GM18519 (cell line): ENCODE data around the gene SBNO1.
"Not testable (repeated sequence)": the region's sequence is repeated elsewhere in the genome, so short reads cannot be mapped to it uniquely, and the experiment has no call there.

ENCODE experiments used
- ATAC-seq: cut with Tn5 transposase; IDR thresholded peaks from one replicate; pipeline ENCODE4 v1.9.1; 2021; ENCODE audit warnings: mild to moderate bottlenecking, moderate library complexity; ENCODE audit not compliant: unreplicated experiment, low FRiP score

Gene SBNO1

DNA sequence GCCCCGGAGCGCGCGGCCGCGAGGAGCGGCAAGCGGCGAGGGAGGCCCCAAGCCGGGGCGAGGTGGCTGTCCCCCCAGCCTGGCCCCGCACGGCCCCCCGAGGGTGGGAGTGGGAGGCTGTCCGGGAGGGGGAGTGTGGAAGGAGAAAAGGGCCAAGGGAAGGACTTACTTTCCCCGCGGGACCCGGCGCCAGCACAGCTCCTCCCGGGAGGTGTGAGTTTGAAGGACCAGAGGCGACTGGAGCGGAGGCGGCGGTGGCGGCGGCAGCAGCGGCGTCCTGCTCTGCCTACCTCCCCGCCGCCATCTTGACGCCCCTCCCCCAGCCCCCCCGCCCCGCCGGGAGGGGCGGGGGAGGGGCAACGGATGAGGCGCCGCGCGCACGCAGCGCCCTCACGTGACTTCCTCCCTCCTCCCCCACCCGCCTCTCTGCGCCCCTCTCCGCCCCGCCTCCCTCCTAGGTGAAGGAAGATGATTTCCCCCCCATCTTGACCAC lies at the start of gene SBNO1:
TSS of gene SBNO1 (minus strand) at position 316 of the 493 bp plus-strand sequence. CDS start 14,406 bp downstream, outside the sequence.
- ATAC-seq = no peak

DNA sequence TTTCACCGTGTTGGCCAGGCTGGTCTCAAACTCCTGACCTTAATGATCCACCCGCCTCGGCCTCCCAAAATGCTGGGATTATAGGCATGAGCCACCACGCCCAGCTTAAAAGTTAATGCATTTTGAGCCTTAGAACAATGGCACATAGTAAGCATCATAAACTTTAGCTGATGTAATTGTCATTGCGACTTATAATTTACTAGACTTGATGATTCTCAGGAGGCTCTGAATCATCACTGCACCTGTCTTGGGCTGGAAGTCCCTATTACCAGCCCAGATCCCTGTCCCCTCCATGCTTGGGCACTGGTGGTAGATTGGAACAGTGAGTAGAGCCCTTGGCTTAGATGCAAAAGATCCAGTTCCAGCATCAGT lies 45.4 kb upstream of the SBNO1 start:
- ATAC-seq = no peak

DNA sequence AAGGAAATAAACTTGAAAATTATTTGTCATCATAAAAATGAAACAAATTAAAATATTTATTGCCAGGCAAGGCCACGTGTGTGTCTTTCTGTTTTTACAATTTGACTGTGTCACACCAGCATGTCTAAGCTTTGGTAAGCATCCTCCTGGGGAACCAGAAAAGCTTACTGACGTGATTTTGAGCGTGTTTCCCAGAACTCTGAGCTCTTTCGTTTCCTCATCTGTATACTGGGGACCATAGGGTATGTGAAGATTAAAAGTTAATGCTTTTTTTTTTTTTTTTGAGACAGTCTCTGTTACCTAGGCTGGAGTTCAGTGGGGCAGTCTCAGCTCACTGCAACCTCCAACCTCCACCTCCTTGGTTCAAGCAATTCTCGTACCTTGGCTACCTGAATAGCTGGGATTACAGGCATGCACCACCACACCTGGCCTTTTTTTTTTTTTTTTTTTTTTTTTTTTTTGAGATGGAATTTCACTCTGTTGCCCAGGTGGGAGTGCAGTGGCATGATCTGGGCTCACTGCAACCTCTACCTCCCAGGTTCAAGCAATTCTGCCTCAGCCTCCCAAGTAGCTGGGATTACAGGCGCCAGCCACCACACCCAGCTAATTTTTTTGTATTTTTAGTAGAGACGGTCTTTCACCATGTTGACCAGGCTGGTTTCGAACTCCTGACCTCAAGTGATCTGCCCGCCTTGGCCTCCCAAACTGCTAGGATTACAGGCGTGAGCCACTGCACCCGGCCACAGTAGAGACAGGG lies 44.8 kb upstream of the SBNO1 start:
- not testable (repeated sequence) for ATAC-seq

DNA sequence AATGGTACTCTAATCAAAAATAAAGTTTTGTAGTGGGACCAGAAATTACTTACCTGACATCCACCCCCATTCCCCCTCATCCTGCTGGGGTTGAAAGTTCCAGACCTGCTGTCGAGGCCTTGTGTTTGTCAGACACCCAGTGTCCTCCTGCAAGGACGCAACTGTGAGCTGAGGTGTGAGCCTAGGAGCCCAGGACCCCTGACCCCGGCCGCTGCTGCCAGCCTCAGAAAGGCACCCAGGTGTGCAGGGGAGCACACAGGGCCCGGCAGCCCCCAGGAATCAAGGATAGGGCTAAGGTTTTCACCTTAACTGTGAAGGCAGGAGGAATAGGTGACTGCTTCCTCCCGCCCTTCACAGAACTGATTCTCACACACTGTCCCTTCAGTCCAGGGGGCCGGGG lies 44.0 kb upstream of the SBNO1 start:
- not testable (repeated sequence) for ATAC-seq

GRCh38 chr12:123407934-123408333 lies 43.3 kb upstream of the SBNO1 start:
- not testable (repeated sequence) for ATAC-seq

- ATAC-seq = not testable (repeated sequence)
These were observed 42.6 kb upstream of the SBNO1 start for GRCh38 chr12:123407269-123407668.

GRCh38 chr12:123404581-123404980 lies 39.9 kb upstream of the SBNO1 start:
- ATAC-seq = no peak

DNA sequence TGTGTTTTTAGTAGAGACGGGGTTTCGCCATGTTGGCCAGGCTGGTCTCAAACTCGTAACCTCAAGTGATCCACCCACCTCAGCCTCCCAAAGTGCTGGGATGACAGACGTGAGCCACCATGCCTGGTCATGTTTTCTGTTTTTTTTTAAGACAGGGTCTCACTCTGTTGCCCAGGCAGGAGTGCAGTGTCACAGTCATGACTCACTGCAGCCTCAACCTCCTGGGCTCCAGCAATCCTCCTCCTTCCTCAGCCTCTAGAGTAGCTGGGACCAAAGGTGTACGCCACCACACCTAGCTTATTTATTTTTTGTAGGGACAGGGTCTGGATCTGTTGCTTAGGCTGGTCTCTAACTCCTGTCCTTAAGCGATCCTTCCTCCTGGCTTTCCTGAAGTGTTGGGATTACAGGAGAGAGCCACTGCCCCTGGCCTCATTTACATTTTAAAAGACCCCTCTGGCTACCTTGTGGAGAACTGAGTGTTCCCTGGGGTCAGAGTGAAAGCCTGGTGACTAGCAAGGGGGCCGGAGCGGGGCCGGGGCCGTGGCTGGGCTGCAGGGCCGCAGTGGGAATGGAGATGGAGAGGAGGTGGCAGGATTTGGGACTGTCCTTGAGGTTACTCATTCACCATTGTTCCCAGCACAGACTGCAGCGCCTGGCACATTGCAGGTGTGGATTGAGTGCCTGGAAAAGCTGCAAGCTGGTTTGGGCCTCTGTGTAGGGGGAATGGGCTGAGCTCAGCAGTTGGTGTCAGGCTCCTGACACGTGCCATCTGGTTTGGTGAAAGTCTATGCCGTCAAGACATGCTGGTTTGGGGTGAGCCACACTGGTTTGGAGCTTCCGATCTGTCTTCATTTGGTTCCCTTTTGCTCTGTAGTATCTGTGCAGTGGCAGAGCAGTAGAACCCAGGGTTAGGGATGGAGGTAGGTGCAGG lies 37.4 kb upstream of the SBNO1 start:
- no peak for ATAC-seq

DNA sequence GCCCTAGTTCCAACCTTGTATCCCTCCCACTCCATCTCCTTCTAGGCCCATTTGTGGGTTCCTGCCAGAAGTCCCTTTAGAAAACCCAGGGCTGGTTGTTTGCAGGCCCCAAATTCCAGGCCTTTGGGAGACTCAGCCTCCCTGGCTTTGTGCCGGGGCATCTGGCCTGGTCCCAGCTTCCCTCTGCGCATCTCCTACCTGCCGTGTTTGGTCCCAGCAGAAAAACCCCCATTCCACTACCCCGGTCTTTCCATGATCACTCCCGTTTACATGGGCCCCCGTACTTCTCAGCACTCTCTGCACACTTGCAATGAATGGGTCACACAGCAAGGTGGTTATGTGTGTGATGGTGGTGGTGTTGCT lies 34.6 kb upstream of the SBNO1 start:
- ATAC-seq = no peak

DNA sequence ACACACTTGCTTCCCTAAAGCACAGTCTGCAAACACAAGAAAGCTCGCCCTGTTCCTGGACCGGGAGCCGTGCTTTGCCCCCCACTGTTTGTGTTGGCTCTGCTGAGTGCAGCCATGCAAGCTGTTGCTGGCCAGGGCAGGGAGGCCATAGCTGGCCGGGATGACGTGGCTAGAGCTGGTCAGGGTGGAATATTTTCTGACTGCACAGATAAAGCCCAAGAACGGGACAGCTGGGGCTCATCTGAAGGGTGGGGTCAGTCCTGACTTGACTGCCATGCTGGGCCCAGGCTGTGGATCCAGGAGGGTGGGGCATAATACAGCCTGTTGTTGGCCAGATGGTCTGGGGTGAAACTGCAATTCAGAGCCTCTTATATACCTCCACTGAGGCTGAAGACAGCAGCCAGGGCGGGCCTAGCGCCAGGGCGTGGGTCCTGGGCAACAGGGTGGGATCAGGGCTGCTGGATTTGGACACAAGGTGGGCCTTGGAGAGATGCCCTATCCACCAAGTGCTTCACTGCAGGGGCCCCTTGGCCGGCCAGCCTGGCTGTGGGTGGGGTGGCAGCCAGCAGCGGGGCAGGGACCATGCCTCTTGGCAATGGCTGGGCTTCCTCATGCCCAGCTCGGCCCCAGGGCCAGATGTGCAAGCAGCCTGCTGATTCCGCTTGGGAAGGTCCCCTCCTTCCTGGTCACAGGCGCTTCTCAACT lies 34.1 kb upstream of the SBNO1 start:
- no peak for ATAC-seq

GRCh38 chr12:123398177-123398549 lies 33.5 kb upstream of the SBNO1 start:
- no peak for ATAC-seq

DNA sequence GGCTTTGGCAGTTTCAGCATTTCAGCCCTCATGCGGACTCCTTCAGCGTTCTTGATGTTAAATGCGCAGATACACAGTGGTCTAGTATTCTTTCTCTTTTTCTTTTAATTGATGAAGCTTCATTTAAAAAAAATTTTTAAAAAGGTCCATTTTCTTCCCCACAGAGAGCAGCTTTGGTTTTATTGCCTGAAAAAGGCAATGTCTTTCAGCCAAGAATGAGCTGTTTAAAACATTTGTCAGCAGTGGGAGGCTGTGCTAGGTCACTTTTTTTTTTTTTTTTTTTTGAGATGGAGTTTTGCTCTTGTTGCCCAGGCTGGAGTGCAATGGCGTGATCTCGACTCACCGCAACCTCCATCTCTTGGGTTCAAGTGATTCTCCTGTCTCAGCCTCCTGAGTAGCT lies 32.8 kb upstream of the SBNO1 start:
- ATAC-seq = no peak

- no peak for ATAC-seq
These were observed 32.3 kb upstream of the SBNO1 start for GRCh38 chr12:123396954-123397353.

- ATAC-seq = no peak
These were observed 31.9 kb upstream of the SBNO1 start for GRCh38 chr12:123396543-123396942.

GRCh38 chr12:123395236-123395635 lies 30.6 kb upstream of the SBNO1 start:
- no peak for ATAC-seq

DNA sequence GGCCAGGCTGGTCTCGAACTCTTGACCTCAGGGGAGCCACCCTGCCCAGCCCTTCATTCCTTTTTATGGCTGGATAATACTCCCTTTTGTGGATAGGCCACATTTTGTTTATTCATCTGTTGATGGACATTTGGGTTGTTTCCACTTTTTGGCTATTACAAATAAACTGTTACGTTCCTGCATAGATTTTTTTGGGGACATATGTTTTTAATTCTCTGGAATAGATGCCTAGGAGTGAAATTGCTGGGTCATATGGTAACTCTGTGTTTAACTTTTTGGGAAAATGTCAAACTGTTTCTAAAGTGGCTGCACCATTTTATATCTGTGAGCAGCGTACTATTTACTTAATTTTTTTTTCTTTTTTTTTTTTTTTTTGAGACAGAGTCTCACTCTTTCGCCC lies 29.1 kb upstream of the SBNO1 start:
- no peak for ATAC-seq

DNA sequence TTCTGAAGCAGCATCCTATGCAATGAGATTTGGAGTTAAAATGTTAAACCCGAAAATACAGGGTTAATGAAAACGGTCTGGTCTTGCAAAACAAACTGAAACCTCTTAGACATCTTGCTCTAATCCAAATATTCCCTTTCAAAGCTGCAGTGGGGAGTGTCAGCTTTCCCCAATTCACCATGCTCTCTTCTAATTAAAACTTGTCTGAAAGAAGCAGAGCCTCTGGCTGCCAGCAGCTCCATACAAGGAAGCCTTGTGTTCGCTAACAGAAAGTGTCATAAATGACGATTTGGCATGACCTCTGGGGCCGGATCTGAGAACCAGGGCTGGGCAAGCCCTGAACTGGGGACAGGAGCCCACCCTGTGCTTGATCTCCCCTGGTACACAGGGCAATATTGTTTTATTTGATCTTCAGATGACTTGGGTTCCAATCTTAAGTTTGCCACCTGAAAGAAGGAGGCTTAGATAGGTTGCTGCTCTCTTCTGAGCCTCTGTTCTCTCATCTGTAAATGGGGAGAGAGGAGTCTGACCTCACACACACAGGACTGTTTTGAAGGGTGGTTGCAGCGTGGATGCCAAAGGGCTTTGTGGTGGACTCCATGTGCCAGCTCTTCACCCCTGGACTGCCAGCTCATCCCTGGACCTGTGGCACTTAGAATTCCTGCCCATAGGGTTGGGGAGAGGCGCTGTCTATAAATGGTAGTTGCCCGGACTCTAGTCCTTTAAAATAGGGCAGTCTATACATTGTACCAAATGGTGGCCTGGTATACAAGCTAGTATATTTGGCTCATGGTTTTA lies 27.1 kb upstream of the SBNO1 start:
- no peak for ATAC-seq

DNA sequence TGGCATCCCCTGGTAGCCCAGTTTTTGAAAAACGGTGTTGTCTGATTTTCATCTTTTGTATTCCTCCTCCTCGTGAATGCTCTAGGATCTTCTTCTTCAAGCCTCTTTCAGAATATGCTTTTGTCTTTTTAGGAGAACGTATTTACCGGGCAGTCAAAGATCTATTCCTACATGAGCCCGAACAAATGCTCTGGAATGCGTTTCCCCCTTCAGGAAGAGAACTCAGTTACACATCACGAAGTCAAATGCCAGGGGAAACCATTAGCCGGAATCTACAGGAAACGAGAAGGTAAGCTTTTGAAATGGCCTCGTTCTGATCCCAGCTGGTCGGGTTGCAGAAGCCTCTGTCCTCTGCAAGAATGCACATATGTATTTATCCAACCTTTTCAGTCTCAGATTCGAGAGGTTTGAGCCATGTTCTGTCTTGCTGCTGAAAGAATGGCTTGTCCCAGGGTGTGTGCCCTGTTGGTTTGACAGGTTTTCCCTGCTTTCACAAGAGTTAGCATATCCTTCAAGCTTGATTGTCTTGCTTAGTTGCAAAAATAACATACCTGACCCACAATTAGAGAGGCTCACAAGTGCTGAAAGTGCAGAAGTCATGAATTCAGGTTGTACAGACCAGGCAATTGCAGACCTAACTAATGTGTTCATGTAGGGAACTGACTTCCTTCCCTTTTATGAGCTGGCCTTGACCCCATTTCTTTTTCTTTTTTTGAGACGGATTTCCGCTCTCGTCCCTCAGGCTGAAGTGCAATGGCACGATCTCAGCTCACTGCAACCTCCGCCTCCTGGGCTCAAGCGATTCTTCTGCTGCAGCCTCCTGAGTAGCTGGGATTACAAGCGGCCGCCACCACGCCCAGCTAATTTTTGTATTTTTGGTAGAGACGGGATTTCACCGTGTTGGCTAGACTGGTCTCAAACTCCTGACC lies 26.1 kb upstream of the SBNO1 start:
- ATAC-seq = no peak
